ENCODE measurements around the gene ZBTB21.

DNA sequence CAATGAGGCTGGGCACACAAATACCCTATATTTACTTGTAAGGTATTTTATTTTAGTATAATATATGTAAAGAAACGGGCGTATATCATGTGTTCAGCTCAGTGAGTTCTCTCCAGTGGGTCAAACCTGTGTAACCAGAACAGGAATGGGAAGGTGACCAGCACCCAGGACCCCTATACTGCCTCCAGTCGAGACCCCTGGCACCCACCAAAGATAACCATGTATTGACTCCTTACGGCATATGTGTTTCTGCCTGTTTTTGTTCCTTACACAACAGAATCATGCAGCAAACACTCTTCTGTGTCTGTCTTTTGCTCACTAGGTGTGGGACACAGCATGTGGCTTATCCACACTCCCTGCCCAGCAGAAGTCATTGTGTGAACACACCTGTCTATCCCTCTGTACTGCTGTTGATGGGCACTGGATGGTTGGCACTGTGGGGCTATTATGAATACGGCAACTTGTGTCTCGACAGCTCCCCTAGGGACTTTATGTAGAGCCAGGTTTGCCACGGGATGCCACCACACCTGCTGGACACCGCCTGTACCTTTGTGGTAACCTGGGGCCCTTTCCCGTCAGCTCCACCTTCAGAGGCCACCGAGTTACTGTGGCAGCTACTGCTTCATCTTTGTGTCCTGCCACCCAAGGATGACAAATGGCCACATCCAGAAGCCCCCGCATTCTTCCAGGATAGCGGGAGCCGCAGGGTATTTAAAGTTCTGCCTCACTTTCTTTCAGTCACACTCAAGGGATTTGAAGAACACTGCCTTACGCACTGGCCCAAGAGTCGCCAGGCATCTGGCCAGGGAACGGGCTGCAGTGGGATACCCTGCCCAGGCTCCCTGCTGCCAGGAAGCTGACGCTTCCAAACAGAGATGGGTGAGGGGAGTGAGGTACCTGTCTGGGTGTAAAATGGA lies 32.9 kb downstream of the ZBTB21 start:
- no peak for TF ChIP-seq CHD2 (IDR thresholded peaks at IDR 0.05; ENCODE audit: low read length, partially characterized antibody)
- TF ChIP-seq, protein P1, sequence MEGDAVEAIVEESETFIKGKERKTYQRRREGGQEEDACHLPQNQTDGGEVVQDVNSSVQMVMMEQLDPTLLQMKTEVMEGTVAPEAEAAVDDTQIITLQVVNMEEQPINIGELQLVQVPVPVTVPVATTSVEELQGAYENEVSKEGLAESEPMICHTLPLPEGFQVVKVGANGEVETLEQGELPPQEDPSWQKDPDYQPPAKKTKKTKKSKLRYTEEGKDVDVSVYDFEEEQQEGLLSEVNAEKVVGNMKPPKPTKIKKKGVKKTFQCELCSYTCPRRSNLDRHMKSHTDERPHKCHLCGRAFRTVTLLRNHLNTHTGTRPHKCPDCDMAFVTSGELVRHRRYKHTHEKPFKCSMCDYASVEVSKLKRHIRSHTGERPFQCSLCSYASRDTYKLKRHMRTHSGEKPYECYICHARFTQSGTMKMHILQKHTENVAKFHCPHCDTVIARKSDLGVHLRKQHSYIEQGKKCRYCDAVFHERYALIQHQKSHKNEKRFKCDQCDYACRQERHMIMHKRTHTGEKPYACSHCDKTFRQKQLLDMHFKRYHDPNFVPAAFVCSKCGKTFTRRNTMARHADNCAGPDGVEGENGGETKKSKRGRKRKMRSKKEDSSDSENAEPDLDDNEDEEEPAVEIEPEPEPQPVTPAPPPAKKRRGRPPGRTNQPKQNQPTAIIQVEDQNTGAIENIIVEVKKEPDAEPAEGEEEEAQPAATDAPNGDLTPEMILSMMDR (IDR thresholded peaks at IDR 0.05): no peak
- no peak for TF ChIP-seq RAD21 (IDR thresholded peaks at IDR 0.05; ENCODE audit: low read length)
- TF ChIP-seq SIN3A (IDR thresholded peaks at IDR 0.05; ENCODE audit: borderline replicate concordance, low read depth, low read length): no peak
- no peak for TF ChIP-seq PBX3 (IDR thresholded peaks at IDR 0.05)
- no peak for TF ChIP-seq POLR2AphosphoS5 (IDR thresholded peaks at IDR 0.05; ENCODE audit: low read depth, low read length)
- no peak for TF ChIP-seq MXI1 (IDR thresholded peaks at IDR 0.05; ENCODE audit: low read depth, low read length)
- no peak for TF ChIP-seq SMC3 (IDR thresholded peaks at IDR 0.05; ENCODE audit: low read depth, low read length)
